Posterior cingulate gyrus (tissue), 11 donors: ENCODE measurements around the gene DBP.
"Not testable (repeated sequence)": the region's sequence is repeated elsewhere in the genome, so short reads cannot be mapped to it uniquely, and the experiment has no call there.

Experiments
- DNase-seq, 10 donors: peaks; one replicate each; pipeline versions ENCODE4 v3.0.0 to v3.0.0-alpha.2; 2020 to 2021; ENCODE audit warnings: mixed read lengths in 3 of 10
- intact Hi-C: fragments of 100-400 bp; cut with DNase I; formaldehyde crosslinking; loops from one replicate; pipeline ENCODE4 v1.15.1; 2023

Gene DBP

GRCh38 chr19:48669903-48670668 is 32.9 kb upstream of the DBP start:
- intact Hi-C loops: no loop called here

GRCh38 chr19:48668761-48669160 is 31.6 kb upstream of the DBP start:
- intact Hi-C loops: no loop called here
- DNase-seq: no peak

More at GRCh38 chr19:48669903-48670668, 32.9 kb upstream of the DBP start:
- DNase-seq: no peak

GRCh38 chr19:48668332-48668731 is 31.2 kb upstream of the DBP start:
- intact Hi-C loops: no loop called here
- DNase-seq: no peak

GRCh38 chr19:48665786-48666185 is 28.6 kb upstream of the DBP start:
- no peak for DNase-seq

GRCh38 chr19:48664476-48664875 is 27.3 kb upstream of the DBP start:
- no peak for DNase-seq
- intact Hi-C loops: no loop called here

More at GRCh38 chr19:48665786-48666185, 28.6 kb upstream of the DBP start:
- intact Hi-C loops: no loop called here

- no peak for DNase-seq
- intact Hi-C loops: no loop called here
Measured at GRCh38 chr19:48663667-48664066, 26.5 kb upstream of the DBP start.

- intact Hi-C loops: no loop called here
Measured at GRCh38 chr19:48661711-48662090, 24.5 kb upstream of the DBP start.

GRCh38 chr19:48660852-48661710 is 23.9 kb upstream of the DBP start:
- intact Hi-C loops: no loop called here
- peak in 8 of 10 donors; percentile 52 to 94 (median 75) for DNase-seq

More at GRCh38 chr19:48661711-48662090, 24.5 kb upstream of the DBP start:
- DNase-seq: no peak

GRCh38 chr19:48659768-48660167 is 22.6 kb upstream of the DBP start:
- peak in 2 of 10 donors; percentile 46 to 73 for DNase-seq

GRCh38 chr19:48658483-48658882 is 21.3 kb upstream of the DBP start:
- intact Hi-C loops: no loop called here
- DNase-seq: no peak

More at GRCh38 chr19:48659768-48660167, 22.6 kb upstream of the DBP start:
- intact Hi-C loops: no loop called here

GRCh38 chr19:48657828-48658227 is 20.6 kb upstream of the DBP start:
- DNase-seq, intact Hi-C loops: not testable (repeated sequence)

GRCh38 chr19:48656840-48657474 is 19.8 kb upstream of the DBP start:
- peak in 1 of 10 donors; percentile 66 for DNase-seq
- intact Hi-C loops: no loop called here

- intact Hi-C loops: no loop called here
Measured at GRCh38 chr19:48654299-48655059, 17.3 kb upstream of the DBP start.

GRCh38 chr19:48651683-48652048 is 14.5 kb upstream of the DBP start:
- intact Hi-C loops: no loop called here
- no peak for DNase-seq

More at GRCh38 chr19:48654299-48655059, 17.3 kb upstream of the DBP start:
- peak in 1 of 10 donors; percentile 28 for DNase-seq

GRCh38 chr19:48650974-48651682 is 13.9 kb upstream of the DBP start:
- intact Hi-C loops: no loop called here
- DNase-seq: no peak

GRCh38 chr19:48648134-48648533 is 11.0 kb upstream of the DBP start:
- DNase-seq: no peak
- intact Hi-C loops: loop anchor here (5.0 kb wide), 1 partner anchor 74 kb away; no protein-coding TSS in a partner anchor

GRCh38 chr19:48646722-48647216 is 9.6 kb upstream of the DBP start:
- DNase-seq: no peak
- intact Hi-C loops: loop anchor here (2.0 to 5.0 kb wide), 2 partner anchors 76 to 194 kb away; no protein-coding TSS in a partner anchor

GRCh38 chr19:48646001-48646721 is 9.0 kb upstream of the DBP start, which contains the start of gene CA11:
TSS of gene CA11 (minus strand) at chr19:48646187. CDS start at chr19:48645632, 555 bp downstream.
- DNase-seq: peak; percentile 81 to 98 (median 88)
- intact Hi-C loops: loop anchor here (2.0 to 5.0 kb wide), 2 partner anchors 76 to 195 kb away; no protein-coding TSS in a partner anchor
